Mucosa of descending colon (tissue), 3 donors: ENCODE measurements around the gene JAM3. TPM values are rescaled to one million over a fixed set of nuclear protein-coding genes. Genes with fewer than 3 reads are reported as not detected.

ENCODE experiments used
- ATAC-seq: fragments of 200-7000 bp; cut with Tn5 transposase; one replicate; pipeline ENCODE4 v1.9.1; 2020; ENCODE audit warnings: mild to moderate bottlenecking, moderate library complexity
- DNase-seq, 3 donors: peaks; one replicate each; pipeline ENCODE4 v3.0.0-alpha.2; 2020
- H3K36me3 ChIP-seq: fragments of 200-600 bp; one replicate; pipeline ENCODE4 v1.8.0; 2021; ENCODE audit warnings: low read depth, mild to moderate bottlenecking
- H3K4me1 ChIP-seq: fragments of 200-600 bp; one replicate; pipeline ENCODE4 v1.8.0; 2021; ENCODE audit warnings: low read depth, mild to moderate bottlenecking
- H3K4me3 ChIP-seq: fragments of 200-600 bp; one replicate; pipeline ENCODE4 v1.8.0; 2021; ENCODE audit warnings: mild to moderate bottlenecking
- H3K9me3 ChIP-seq: fragments of 200-600 bp; one replicate; pipeline ENCODE4 v1.8.0; 2021; ENCODE audit warnings: mild to moderate bottlenecking
- CTCF ChIP-seq: fragments of 200-600 bp; IDR thresholded peaks from one replicate; pipeline ENCODE4 v1.8.0; 2022; ENCODE audit warnings: antibody characterized with exemption, mild to moderate bottlenecking
- intact Hi-C, 2 donors: fragments of 100-400 bp; cut with DNase I in 1 of 2; cut with micrococcal nuclease in 1 of 2; formaldehyde crosslinking; loops; one replicate each; pipeline versions ENCODE4 v1.11.0 to v1.11.1; 2022; cut with DNase I, micrococcal nuclease
- total RNA-seq, 3 donors: library from RNA; stranded (reverse); fragmentation: NEBNext Ultra II Directional in 2 of 3; extraction: Animal tissue kit (Norgen Biotek cat#: 25700) in 2 of 3; gene quantifications; one replicate each; pipeline versions ENCODE4 v1.2.1 to v1.2.4, GENCODE V29; 2021 to 2023
- donor health status: DM: no; HTN: no; CAD: no; lungs with moderate emphysema.
- donor health status: DM: no; HTN: no; CAD: no.
- donor health status: DM: no; HTN: yes; CAD: no.

The JAM3 gene
- total RNA-seq, 3 donors from 2014 or later, result 5.4 to 62.7 (median 5.5) TPM

- Histone ChIP-seq H3K4me1 (no peaks in the 10 kb centered on the region), H3K36me3 (no peaks in the 10 kb centered on the region), H3K9me3 (peaks cover 9% of the 10 kb centered on the region), H3K4me3 (no peak overlapping the region)
- ATAC-seq (no peak), DNase-seq (no peak)
- intact Hi-C loops, result no loop called here
- no peak for TF ChIP-seq CTCF
Measured at GRCh38 chr11:134132808-134133207, 63.9 kb downstream of the JAM3 start.

GRCh38 chr11:134134167-134134566 lies 65.3 kb downstream of the JAM3 start:
- H3K36me3 ChIP-seq, result no peaks in the 10 kb centered on the region
- intact Hi-C loops, result no loop called here
- H3K9me3 ChIP-seq, result peaks cover 9% of the 10 kb centered on the region
- no peak for TF ChIP-seq CTCF
- no peak overlapping the region for H3K4me3 ChIP-seq
- no peak for DNase-seq
- H3K4me1 ChIP-seq, result no peaks in the 10 kb centered on the region
- no peak for ATAC-seq

- Histone ChIP-seq H3K4me1 (peaks cover 4% of the 10 kb centered on the region), H3K9me3 (no peaks in the 10 kb centered on the region), H3K4me3 (no peak overlapping the region), H3K36me3 (no peaks in the 10 kb centered on the region)
- no peak for TF ChIP-seq CTCF
- intact Hi-C loops, result loop anchor here (2.0 to 5.0 kb wide), 2 partner anchors 86 to 212 kb away; no protein-coding TSS in a partner anchor
- ATAC-seq (no peak), DNase-seq (no peak)
Measured at GRCh38 chr11:134138376-134138775, 69.5 kb downstream of the JAM3 start.

GRCh38 chr11:134139303-134139872 lies 70.5 kb downstream of the JAM3 start:
- Histone ChIP-seq H3K4me3 (no peak overlapping the region), H3K4me1 (peaks cover 4% of the 10 kb centered on the region), H3K9me3 (no peaks in the 10 kb centered on the region), H3K36me3 (no peaks in the 10 kb centered on the region)
- DNase-seq (no peak), ATAC-seq (no peak)
- TF ChIP-seq CTCF, result no peak
- intact Hi-C loops, result loop anchor here (2.0 to 5.0 kb wide), 2 partner anchors 87 to 213 kb away; no protein-coding TSS in a partner anchor

- Histone ChIP-seq H3K4me3 (no peak overlapping the region), H3K9me3 (no peaks in the 10 kb centered on the region), H3K36me3 (no peaks in the 10 kb centered on the region), H3K4me1 (peaks cover 4% of the 10 kb centered on the region)
- intact Hi-C loops, result loop anchor here (2.0 to 5.0 kb wide), 3 partner anchors 88 to 213 kb away; no protein-coding TSS in a partner anchor
- ATAC-seq, result peak; percentile 86
- DNase-seq, result peak in 1 of 3 donors; percentile 80
- TF ChIP-seq CTCF, result peak; percentile 62
Measured at GRCh38 chr11:134139873-134140331, 71.0 kb downstream of the JAM3 start.
